Upper lobe of right lung (tissue), 1 donor: ENCODE results near the gene ST3GAL2. TPM values are rescaled to one million over a fixed set of nuclear protein-coding genes. Genes with fewer than 3 reads are reported as not detected.

Experiments used
- ATAC-seq: fragments of 200-7000 bp; cut with Tn5 transposase; one replicate; pipeline ENCODE4 v1.9.1; 2020; ENCODE audit warnings: mild to moderate bottlenecking, moderate library complexity
- DNase-seq: peaks from one replicate; pipeline ENCODE4 v3.0.0-alpha.2; 2020
- H3K27ac ChIP-seq: fragments of 200-600 bp; one replicate; pipeline ENCODE4 v1.8.0; 2022
- H3K27me3 ChIP-seq: fragments of 200-600 bp; one replicate; pipeline ENCODE4 v1.8.0; 2022; ENCODE audit warnings: mild to moderate bottlenecking
- H3K36me3 ChIP-seq: fragments of 200-600 bp; one replicate; pipeline ENCODE4 v1.8.0; 2022
- H3K4me1 ChIP-seq: fragments of 200-600 bp; one replicate; pipeline ENCODE4 v1.8.0; 2022
- H3K4me3 ChIP-seq: fragments of 200-600 bp; one replicate; pipeline ENCODE4 v1.8.0; 2022; ENCODE audit warnings: mild to moderate bottlenecking
- H3K9me3 ChIP-seq: fragments of 200-600 bp; one replicate; pipeline ENCODE4 v1.8.0; 2022
- CTCF ChIP-seq: fragments of 200-600 bp; IDR thresholded peaks from one replicate; pipeline ENCODE4 v1.8.0; 2022; ENCODE audit warnings: antibody characterized with exemption
- intact Hi-C: fragments of 100-400 bp; cut with DNase I; formaldehyde crosslinking; loops from one replicate; pipeline ENCODE4 v1.11.0; 2022
- long read RNA-seq: library from polyadenylated mRNA; unstranded; transcript quantifications from one replicate; pipeline ENCODE4 v2.0.0, GENCODE V29; 2021
- total RNA-seq: library from RNA; stranded (reverse); fragmentation: NEBNext Ultra II Directional; extraction: Animal tissue kit (Norgen Biotek cat#: 25700); gene quantifications from one replicate; pipeline ENCODE4 v1.2.1, GENCODE V29; 2021
- donor health status: DM: no; HTN: yes; CAD: no; lungs with severe emphysema.

ST3GAL2 gene
- total RNA-seq, result 30.9 TPM
- long read RNA-seq, full-length matches to known transcripts, result 63 of 97 reads
- long read RNA-seq, partial matches to known transcripts, result 2 of 97 reads
- long read RNA-seq, other reads (novel, unspliced or antisense), result 32 of 97 reads

- Histone ChIP-seq H3K4me3 (peak within 1 kb of the TSS; percentile 78), H3K4me1 (peaks cover 34% of the 10 kb centered on the region), H3K27ac (peak within 1 kb of the TSS; percentile 80), H3K27me3 (no peaks in the 10 kb centered on the region), H3K9me3 (no peaks in the 10 kb centered on the region), H3K36me3 (no peaks in the 10 kb centered on the region)
- peak; percentile 99 for ATAC-seq
- TF ChIP-seq CTCF, result no peak
- peak; percentile 97 for DNase-seq
- intact Hi-C loops, result loop anchor here (10.0 kb wide), 1 partner anchor 54 kb away; no protein-coding TSS in a partner anchor
These were observed at the start of gene ST3GAL2 for GRCh38 chr16:70438969-70439862. Gene ST3GAL2, minus strand, starts transcription at chr16:70439100. Its CDS starts 40,570 bp downstream, at chr16:70398530.

GRCh38 chr16:70484867-70485266, 46.0 kb upstream of the ST3GAL2 start:
- ATAC-seq (no peak), DNase-seq (no peak)
- intact Hi-C loops, result no loop called here
- Histone ChIP-seq H3K27ac (no peak overlapping the region), H3K4me1 (no peaks in the 10 kb centered on the region), H3K9me3 (no peaks in the 10 kb centered on the region), H3K4me3 (no peak overlapping the region), H3K36me3 (peaks cover 76% of the 10 kb centered on the region), H3K27me3 (no peaks in the 10 kb centered on the region)
- no peak for TF ChIP-seq CTCF

- no peak overlapping the region for H3K27ac ChIP-seq
- intact Hi-C loops, result no loop called here
- no peak for TF ChIP-seq CTCF
- no peaks in the 10 kb centered on the region for H3K4me1 ChIP-seq
- H3K9me3 ChIP-seq, result no peaks in the 10 kb centered on the region
- no peaks in the 10 kb centered on the region for H3K27me3 ChIP-seq
- DNase-seq, result no peak
- no peak for ATAC-seq
- peaks cover 79% of the 10 kb centered on the region for H3K36me3 ChIP-seq
- no peak overlapping the region for H3K4me3 ChIP-seq
These were observed 44.5 kb upstream of the ST3GAL2 start for GRCh38 chr16:70483426-70483825.

- Histone ChIP-seq H3K27ac (no peak overlapping the region), H3K4me3 (no peak overlapping the region), H3K9me3 (no peaks in the 10 kb centered on the region), H3K36me3 (peaks cover 72% of the 10 kb centered on the region), H3K27me3 (no peaks in the 10 kb centered on the region), H3K4me1 (no peaks in the 10 kb centered on the region)
- no peak for TF ChIP-seq CTCF
- intact Hi-C loops, result no loop called here
- ATAC-seq (no peak), DNase-seq (no peak)
These were observed 43.7 kb upstream of the ST3GAL2 start for GRCh38 chr16:70482624-70483023.

GRCh38 chr16:70481929-70482536, 43.1 kb upstream of the ST3GAL2 start:
- intact Hi-C loops, result no loop called here
- H3K36me3 ChIP-seq, result peaks cover 68% of the 10 kb centered on the region
- no peak for ATAC-seq

More at GRCh38 chr16:70481929-70482536, 43.1 kb upstream of the ST3GAL2 start:
- H3K27ac ChIP-seq, result no peak overlapping the region
- no peaks in the 10 kb centered on the region for H3K9me3 ChIP-seq
- DNase-seq, result no peak
- H3K27me3 ChIP-seq, result no peaks in the 10 kb centered on the region
- H3K4me3 ChIP-seq, result no peak overlapping the region
- H3K4me1 ChIP-seq, result peaks cover 2% of the 10 kb centered on the region
- TF ChIP-seq CTCF, result no peak
